GM21619 (cell line): ENCODE data around the gene SMARCA4.

Source experiments
- ATAC-seq: cut with Tn5 transposase; IDR thresholded peaks from one replicate; pipeline ENCODE4 v1.9.1; 2021; ENCODE audit not compliant: unreplicated experiment

The SMARCA4 gene

DNA sequence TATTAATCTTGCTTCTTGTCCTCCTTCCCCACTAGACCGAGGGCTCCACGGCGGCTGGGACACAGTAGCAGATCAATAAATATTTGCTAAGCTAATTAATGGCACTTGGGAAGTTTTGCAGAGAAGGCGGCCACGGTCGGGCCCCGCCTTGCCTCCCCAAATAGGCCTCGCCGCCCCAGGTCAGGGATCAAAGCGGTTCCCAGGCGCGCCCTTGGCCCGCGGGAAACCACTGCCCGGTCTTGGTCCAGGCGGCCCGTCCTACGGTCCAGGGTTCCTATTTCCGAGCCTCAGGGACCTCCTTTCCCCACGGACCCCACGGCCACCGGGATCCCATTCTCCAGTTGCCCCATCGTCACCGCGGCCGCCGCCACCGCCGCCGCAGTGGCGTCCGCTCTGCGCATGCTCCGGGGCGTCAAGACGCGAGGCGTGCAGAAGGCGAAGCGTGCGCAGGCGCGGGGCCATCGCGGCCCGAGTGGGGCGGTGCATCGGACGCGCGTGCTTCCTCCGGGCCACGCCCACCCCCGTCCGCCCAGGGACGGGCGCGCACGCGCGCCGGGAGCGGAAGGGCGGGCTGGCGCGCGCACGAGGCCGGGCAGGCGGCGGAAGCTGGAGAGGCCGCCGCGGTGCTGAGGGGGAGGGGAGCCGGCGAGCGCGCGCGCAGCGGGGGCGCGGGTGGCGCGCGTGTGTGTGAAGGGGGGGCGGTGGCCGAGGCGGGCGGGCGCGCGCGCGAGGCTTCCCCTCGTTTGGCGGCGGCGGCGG, at the start of gene SMARCA4:
Gene SMARCA4, plus strand, starts transcription at position 717 of the 759 bp plus-strand sequence. CDS start 23,122 bp downstream, outside the sequence.
- peak; percentile 55 for ATAC-seq

GRCh38 chr19:10911579-10912363, 49.1 kb upstream of the SMARCA4 start:
- ATAC-seq = no peak

- no peak for ATAC-seq
These were observed 48.2 kb upstream of the SMARCA4 start for GRCh38 chr19:10912619-10913018.

- no peak for ATAC-seq
These were observed 47.0 kb upstream of the SMARCA4 start for GRCh38 chr19:10913716-10914340.

GRCh38 chr19:10915130-10916091, 45.4 kb upstream of the SMARCA4 start:
- no peak for ATAC-seq

GRCh38 chr19:10916602-10917001, 44.2 kb upstream of the SMARCA4 start:
- ATAC-seq = no peak

GRCh38 chr19:10918359-10918758, 42.5 kb upstream of the SMARCA4 start:
- no peak for ATAC-seq

GRCh38 chr19:10919352-10920287, 41.2 kb upstream of the SMARCA4 start:
- ATAC-seq = no peak

GRCh38 chr19:10920288-10920655, 40.6 kb upstream of the SMARCA4 start:
- no peak for ATAC-seq

DNA sequence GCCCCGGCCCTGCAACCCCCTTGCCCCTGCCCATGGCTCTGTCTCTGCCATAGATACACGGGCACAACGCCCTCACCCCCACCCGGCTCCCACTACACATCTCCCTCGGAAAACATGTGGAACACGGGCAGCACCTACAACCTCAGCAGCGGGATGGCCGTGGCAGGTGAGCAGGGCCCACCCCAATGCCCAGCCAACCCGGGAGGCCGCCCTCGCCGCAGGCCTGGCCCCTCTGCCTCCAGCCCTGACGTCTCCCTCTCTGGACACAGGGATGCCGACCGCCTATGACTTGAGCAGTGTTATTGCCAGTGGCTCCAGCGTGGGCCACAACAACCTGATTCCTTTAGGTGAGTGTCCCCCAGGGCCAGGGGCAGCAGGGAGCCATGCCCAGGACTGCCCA, 40.0 kb upstream of the SMARCA4 start:
- no peak for ATAC-seq

- no peak for ATAC-seq
These were observed 39.5 kb upstream of the SMARCA4 start for GRCh38 chr19:10921199-10921909.

- ATAC-seq = no peak
These were observed 38.8 kb upstream of the SMARCA4 start for GRCh38 chr19:10921910-10922637.

DNA sequence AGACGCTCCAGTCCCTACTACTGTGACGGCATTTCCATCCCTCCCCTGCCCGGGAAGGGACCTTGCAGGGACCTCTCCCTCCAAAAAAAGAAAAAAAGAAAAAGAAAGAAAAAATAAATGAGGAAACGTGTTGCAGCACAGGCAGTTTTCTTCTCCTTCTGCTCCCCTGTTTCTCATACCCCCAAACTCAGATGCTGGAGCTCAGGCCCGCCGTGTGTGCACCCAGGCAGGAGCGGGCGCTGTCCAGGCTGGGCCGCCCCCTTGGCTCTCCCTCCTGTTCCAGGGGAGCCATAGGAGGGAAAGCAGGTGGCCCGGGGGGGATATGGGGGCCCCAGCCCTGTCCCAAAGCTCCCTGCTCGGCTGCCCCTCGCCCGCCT, 38.2 kb upstream of the SMARCA4 start:
- no peak for ATAC-seq

GRCh38 chr19:10923260-10924112, 37.3 kb upstream of the SMARCA4 start:
- ATAC-seq = no peak

- ATAC-seq = no peak
These were observed 36.2 kb upstream of the SMARCA4 start for GRCh38 chr19:10924597-10924996.

DNA sequence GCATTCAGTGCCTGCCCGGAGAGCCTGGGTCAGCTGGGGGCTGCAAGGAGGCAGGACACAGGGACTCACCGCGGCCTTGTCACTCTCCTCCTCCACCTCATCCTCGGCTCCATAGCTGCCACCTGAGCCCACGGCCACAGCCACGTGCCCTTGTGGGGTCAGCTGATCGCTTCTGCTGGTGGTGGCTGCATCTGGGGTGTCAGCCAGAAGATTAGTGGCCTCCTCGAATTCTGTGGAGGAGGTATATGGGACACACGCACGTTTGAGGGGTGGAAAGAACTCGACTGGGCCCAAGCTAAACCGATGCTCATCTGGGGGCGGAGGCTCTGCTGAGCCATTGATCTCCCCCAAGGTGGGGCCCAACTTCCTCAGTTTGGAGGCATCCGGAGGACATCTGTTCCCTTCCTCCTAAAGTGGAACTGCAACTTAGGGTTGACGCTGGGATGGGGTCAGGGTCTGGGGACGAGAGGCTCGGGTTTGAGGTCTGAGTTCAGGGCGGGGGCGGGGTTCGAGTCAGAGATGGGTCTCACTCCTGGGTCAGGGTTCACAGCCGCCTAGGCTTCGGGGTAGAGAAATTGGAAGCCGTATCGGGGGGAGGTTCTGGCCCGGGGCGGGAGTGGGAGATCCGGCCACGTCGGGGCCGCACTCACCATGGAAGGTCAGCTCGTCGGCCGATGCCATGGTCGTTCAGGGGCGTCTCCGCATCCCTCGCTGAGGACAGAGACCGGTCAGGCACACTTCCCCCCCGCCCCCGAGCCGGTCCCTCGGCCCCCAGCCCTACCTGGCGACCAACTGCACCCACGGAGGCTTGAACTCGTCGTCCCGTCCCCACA, 32.9 kb upstream of the SMARCA4 start:
- no peak for ATAC-seq
